ENCODE results near the gene GGTLC2.
"Not testable (repeated sequence)": the region's sequence is repeated elsewhere in the genome, so short reads cannot be mapped to it uniquely, and the experiment has no call there.

GGTLC2 gene

DNA sequence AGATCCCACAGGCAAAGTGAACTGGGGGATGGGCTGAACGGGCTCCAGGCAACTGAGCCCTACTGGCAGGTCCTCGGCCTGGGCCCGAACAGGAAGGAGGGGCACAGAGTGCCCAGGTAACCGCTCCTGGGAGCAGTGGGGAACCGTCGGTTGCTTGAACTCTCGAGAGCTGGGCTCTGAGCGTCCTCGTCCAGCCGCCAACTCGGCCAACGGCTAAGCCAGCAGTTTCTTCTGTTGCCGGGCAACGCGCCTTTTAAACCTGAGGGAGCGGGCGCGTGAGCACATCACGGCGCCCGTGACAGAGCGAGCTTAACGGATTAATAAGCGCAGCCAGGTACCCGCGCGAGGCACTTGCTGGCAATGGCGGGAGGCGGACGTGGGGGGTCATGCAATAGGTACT is at the start of gene GGTLC2:
Gene GGTLC2 (plus strand): TSS at position 301 of the 400 bp plus-strand sequence. CDS start 1,732 bp downstream, outside the sequence.
- DNase-seq: not testable (repeated sequence)

DNA sequence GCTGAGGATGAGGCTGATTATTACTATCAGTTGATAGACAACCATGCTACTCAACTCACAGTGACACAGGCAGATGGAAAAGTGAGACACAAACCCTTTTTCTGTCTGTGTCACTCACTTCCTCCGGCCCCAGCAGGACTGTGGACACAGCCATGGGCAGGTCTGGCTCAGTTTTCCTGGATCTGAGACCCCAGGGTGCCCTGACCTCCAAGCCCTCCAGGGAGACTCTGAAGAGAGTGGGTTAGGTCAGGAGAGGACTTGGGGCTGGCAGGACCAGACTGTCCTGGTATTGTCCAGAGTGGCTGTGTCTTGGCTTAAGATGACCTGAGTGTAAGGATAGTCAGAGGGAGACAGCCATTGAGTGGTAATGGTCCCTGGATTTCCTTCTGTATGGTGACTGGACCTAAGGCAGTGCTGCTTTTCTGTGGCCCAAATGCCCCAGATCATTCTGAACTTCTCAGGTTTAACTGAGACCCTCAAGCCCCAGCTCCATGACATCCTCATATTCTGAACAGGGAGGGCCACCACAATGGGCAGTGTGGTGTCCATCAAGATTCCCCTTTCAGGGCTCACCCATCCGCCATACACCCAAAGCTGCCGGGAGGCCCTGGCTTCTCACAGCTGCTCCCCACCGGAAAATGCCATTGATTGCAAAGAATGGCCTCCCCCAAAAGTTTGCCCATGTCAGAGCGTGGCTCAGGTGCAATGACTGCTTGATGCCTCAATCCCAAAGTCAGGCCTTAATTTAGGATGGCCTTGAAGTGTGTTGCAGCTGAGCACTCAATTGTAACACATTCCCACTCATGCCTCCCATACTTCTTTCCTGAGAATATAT is 49.2 kb upstream of the GGTLC2 start:
- no peak for DNase-seq

DNA sequence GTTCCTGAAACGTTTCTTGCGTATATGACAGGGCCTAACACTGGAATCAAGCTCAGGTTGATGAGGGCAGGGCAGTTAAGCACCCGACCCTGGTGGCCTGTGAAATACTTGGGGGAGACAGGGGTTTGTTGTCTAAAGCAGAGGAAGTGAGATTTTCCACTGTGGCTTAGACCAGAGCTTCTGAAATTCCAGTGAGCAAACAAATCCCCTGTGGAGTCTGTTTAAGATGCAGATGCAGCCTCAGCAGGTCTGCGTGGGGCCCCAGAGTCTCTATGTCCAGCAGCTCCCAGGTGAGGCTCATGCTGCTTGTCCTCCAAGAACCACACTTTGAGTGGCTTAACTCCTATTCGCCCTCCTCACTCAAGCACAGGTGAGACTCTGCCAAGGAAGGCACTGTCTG is 46.3 kb upstream of the GGTLC2 start:
- no peak for DNase-seq

DNA sequence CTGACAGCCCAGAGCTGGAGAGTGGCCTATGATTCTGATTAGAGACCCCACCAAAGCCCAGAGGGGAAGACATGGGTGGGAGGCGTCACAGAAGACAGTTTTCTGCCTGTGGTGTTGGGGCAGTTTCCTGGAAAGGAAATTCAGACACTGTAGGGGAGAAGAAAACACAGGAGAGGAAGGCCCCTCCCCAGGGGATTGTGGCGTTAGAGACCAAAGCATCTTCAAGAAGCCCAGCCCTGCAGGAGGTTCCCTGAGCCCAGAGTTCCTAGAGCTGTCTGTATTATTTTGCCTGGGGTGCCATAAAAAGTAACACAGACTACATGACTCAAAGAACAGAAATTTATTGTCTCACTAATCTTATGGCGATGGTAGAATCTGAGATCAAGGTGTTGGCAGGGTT is 45.2 kb upstream of the GGTLC2 start:
- DNase-seq: no peak

DNA sequence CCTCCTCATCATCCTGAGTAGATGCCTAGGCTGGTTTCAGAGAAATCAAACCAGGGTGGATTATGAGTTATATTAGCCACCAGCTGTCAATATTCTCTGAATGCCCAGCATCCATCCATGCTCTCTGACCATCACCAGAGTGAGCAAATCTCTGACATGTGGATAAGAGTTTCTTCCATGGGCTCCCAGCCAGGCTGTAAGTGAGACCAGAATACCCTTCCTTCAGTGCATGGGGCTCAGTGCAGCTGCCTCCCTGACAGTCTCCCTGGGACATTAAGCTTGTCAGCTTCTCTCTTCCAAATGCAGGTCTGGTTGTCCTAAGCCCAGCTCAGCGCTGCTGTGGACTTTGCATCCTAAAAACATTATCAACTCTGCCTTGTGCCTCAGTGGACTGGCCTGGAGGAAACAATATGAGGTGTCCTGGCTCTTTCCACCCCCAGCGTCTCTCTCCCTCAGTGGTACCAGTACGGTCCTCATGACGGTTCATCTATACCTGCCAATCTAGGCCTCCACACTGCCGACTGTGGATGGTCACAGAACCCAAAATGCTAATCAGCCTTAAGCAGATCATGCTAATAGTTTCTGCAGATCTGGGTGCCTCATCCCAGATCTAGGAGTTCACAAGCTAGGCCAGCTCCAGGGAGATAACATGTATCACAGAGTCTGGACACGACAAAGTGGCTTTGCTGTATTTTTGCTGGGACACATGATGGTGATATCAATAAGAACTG is 43.7 kb upstream of the GGTLC2 start:
- DNase-seq: no peak

DNA sequence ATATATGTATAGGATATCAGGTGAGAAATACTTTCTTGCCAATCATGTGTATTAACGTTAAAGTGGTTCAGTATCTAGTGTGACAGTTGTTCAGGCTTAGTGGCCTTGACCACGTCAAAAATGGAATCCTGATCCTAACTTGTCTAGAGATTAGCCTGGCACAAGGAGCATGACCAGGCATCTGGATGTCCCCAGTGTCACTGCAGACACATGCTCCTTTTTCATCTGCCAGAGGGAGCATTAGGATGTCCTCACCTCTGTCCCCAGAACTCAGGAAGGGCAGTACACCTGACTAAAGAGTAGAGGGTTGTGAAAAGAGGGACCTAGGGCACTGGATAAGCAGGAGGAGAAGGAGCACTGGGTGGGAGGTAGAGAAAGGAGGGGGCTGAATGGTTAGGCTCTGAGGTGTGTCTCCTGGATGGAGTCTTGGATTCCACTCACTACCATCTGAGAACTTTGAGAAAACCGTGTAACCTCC is 40.9 kb upstream of the GGTLC2 start:
- no peak for DNase-seq

DNA sequence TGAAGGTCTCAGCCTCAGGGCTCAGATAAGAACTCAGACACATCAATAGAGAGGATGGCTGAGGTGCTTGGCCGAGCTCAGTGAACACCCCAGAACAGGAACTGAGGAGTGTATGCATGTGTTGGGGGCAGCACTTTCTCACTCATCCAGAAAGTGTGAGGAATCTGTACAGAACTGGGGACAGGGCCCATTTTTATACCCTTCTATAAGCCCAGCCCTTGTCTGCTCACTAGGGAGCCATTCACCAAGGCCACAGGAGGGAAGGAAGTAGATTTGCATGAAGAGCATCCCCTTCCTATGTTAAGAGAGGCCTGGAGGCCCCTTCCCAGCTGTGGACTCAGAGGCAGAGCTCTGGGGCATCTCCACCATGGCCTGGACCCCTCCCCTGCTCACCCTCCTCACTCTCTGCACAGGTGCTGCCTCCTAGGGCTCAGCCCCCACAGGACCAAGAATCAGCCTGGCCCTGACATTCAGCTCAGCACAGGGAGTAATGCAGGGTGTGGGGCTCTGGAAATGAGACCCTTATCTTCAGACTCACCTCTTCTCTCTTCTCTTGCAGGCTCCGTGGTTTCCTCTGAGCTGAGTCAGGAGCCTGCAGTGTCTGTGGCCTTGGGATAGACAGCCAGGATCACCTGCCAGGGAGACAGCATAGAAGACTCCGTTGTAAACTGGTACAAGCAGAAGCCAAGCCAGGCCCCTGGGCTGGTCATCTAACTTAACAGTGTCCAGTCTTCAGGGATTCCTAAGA is 39.9 kb upstream of the GGTLC2 start:
- DNase-seq: no peak

DNA sequence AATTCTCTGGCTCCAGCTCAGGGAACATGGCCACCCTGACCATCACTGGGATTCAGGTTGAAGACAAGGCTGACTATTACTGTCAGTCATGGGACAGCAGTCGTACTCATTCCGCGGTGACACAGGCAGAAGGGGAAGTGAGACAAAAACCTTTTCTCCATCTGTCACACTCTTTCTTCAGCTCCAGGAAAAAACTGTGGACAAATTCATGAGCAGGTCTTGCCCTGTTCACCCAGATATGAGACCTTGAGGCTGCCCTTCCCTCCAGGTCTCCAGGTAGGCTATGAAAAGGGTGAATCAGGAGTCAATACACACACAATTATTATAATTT is 39.4 kb upstream of the GGTLC2 start:
- no peak for DNase-seq

DNA sequence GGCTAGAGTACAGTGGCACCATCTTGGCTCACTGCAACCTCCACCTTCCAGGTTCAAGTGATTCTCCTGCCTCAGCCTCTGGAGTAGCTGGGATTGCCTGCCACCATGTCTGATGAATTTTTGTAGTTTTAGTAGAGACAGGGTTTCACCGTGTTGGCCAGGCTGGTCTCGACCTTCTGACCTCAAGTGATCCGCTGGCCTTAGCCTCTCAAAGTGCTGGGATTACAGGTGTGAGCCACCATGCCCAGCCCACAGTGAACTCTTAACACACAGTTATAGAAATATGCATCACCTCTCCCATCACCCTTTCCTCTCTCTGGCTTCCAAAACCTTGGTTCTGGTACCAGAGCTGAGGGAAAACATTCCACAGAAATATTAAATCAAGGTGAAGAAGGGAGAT is 36.4 kb upstream of the GGTLC2 start:
- DNase-seq: not testable (repeated sequence)

DNA sequence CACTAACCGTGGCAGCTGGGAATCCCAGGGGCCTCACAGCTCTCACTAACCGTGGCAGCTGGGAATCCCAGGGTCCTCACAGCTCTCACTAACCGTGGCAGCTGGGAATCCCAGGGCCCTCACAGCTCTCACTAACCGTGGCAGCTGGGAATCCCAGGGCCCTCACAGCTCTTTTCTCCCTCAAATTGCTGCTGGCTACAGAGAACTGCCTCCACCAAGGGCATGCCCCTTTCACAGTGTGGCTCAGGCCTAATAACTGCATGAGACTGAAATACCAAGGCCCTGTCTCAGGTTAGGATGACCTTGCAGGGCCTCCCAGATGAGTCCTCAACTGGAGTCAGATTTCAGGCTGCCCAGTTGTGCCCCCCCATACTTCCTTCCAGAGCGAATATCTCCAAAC is 35.1 kb upstream of the GGTLC2 start:
- no peak for DNase-seq

DNA sequence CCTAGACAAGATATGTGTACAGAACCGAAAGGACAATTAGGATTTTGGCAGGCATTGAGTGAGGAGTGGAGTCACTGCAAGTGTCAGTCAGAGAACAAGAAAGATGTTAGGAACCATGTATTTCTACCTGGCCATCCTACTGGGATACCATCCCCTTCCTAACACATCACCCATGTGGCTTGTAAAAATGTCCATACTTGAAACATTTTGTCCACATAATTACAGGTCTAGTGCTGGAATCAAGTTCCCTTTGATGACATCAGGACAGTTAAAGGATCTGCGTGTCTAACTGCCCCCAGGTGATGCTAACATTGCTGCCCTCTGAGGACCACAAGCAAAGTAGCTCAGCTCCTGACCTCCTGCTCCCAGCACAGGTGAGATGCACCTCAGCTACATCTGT is 31.9 kb upstream of the GGTLC2 start:
- no peak for DNase-seq

DNA sequence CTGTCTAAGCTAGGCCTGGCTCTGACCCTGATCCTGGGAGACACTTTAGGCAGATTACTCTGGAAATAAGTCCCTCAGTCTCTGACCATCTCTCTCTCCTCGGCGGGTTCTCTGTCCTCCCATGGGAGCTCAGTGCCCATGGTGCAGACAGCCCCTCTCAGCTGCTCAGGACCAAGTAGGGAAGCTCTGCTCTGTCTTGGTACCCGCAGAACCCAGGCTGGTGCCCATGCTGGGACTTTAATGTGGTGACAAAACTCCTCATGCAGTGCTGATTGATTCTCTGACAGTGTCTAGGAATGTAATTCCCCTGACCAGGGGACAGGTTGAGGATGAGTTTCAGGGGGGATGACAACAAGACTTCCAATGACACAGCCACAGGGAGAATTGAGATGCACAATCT is 30.3 kb upstream of the GGTLC2 start:
- DNase-seq: no peak

DNA sequence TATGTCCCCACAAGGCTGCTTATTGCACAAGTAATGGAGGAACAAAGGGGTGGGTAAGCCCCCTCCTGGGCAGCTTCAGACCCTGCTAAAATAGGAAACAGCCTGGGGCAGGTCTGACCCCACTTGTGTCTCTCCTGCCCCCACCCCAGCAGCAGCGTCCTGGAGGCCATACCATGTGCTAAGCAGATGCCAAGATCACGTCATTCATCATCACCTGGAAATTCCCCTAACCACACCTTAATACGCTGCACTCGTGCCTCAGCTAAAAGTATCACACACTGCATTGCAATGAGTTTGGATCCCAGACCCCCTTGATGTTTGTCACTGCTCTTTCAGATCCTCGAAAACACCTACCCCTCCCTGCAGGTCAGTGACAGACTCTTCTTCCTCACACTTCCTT is 27.8 kb upstream of the GGTLC2 start:
- no peak for DNase-seq

DNA sequence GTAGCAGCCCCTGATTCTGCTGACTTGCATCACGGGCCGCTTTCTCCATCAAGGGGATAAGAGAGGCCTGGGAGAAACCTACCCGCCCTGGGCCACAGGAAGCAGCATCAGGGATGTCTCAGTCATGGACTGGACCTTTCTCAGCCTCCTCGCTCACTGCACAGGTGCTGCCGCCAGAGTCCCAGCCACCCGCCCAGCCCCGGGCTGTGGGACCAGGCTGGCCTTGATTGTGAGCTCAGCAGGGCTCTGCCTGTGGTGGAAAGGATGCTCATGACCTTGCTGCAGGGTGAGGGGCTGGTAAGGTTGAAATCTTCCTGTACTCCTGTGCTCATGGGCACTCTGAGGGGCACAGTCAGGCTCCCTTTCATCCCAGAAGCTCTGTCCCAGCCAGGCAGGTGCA is 26.0 kb upstream of the GGTLC2 start:
- no peak for DNase-seq

DNA sequence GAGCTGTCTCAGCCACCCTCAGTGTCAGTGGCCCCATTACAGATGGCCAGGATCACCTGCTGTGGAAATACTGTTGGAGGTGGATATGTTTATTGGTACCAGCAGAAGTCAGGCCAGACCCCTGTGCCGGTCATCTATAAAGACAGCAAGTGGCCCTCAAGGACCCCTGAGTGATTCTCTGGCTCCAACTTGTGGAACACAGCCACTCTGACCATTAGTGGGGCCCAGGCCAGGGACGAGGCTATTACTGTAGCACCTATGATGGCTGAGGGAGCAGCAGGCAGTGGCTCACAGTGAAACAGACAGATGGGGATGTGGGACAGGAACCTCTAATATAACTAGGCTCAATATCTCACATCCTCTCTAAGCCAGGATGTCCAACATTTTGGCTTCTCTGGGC is 25.5 kb upstream of the GGTLC2 start:
- DNase-seq: no peak

DNA sequence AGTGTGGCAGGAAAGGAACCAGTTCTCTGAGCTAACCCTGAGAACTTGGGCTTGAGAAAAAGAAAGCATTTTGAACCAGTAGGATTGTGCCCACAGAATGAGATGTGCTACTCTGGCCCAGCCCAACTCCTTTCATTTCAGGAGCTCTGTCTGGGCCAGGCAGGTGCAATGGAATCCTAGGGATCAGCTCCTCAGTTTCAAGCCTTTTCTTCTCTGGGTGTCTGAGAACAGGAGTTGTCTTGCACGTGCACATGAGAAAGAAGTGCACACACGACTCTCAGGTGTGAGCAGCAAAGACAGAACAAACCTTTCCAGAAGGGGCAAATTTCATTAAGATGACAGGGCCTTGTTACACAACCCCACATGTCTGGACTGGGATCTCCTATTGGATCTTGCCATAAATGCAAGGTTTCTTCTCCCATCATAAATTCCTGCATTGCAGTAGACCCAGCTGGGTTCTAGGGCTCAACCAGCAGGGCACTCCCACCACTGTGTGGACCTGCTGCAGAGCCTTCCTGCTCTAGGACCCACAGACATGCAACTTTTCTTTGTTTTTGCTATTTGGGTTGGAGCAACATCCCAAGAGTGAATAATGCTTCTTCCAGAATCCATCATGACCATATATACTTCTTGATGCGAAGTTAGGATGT is 24.5 kb upstream of the GGTLC2 start:
- DNase-seq: no peak

DNA sequence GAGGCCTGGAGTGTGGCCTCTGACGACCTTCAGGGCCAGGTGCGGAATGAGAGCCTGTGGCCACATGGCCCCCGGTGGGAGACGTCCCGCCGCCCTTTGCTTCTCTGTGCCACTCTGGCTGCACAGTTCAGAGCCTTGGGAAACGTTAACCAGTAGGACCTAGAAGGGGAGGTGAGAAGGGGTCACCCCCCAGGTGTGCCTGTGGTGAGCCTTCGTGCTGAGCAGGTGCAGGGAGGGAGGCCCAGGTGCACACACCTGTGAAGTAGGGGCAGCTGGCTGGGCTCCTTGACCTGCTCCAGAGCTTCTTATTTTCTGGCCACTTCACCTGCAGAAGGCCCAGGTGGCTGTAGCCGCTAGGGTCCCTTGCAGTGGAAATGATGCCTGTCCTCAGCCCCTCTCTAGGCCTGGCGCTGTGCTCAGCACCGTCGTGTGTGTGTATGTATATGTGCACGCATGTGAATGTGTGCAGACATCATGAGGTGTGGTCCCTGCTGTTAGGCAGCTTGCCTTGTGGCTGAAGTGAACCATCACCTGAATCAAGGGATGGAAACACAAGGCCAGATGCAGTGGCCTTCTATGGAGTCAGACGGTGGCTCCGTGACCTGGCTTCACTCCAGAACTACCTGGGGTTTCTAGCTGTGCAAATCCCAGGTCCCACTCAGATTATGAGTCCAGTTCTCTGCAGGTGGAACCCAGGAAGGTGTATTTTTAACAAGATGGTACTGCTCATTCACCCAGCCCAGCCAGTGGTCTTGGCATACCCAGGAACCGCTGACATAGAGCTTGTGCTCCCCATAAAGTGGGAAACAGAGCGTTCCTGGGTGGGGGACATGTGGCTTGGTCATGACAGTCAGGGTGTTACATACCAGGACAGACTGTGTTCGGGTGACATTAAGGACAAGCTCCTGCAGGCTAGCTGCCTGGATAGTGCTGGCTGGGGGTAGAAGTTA is 15.6 kb upstream of the GGTLC2 start:
- DNase-seq: not testable (repeated sequence)

DNA sequence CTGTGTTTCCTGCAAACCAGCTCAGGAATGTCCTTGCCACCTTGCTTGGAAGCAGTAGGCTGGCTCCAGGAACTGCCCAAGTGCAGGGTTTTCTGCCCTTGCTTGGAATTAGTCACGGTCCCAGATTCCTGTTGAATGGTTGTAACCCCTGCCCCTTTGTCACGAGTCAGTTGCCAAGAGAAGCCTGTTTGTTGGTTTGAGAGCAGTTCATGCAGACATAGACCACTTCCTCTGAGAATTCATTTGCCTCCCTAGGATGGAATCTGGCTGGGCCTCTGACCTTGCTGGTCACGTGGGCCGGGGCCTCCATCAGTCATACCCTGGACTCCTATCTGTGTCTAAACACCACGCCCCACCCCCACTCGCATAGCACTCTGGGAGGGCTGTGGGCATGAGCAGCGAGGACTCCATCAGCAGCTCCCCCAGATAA is 13.2 kb upstream of the GGTLC2 start:
- not testable (repeated sequence) for DNase-seq

DNA sequence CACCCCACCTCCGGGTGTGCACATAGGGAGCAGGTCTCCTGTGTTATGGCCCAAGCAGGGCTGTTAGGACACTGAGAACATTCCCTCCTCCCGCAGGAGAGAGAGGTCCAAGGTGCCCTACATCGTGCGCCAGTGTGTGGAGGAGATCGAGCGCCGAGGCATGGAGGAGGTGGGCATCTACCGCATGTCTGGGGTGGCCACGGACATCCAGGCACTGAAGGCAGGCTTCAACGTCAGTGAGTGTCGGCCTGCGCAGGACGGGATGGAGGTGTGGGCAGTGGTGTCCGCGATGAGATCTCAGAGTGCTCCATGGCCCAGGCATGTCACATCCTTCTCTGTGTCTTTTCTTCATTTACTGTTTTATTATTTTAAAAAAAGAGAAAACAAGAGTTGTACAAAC is 12.2 kb upstream of the GGTLC2 start:
- DNase-seq: not testable (repeated sequence)

DNA sequence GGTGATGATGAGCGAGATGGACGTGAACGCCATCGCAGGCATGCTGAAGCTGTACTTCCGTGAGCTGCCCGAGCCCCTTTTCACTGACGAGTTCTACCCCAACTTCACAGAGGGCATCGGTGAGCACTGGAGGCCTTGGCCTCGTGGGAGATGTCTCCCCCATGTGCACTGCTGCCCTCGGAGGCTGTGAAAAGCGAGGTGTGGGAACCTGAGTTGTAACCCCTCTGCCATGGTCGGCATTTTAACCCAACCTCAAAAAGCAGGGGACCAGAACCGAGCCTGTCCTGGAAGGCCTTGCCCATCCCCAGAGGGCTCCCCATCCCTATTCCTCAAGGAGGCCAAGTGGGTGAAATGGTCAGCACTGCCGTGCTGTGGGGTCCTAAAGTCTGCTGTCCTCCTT is 10.9 kb upstream of the GGTLC2 start:
- not testable (repeated sequence) for DNase-seq

DNA sequence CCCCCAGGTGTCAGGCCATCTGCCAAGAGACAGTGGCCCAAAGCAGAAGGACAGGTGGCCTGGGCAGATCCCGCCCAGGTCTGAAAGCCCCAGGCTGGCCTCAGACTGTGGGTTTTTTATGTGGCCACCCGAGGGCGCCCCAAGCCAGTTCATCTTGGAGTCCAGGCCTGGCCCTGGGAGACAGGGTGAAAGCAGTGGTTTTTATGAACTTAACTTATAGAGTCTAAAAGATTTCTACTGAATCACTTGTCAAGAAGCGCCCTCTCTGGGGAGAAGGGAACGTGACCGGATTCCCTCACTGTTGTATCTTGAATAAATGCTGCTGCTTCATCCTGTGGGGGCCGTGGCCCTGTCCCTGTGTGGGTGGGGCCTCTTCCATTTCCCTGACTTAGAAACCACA is 8.2 kb upstream of the GGTLC2 start:
- DNase-seq: not testable (repeated sequence)

DNA sequence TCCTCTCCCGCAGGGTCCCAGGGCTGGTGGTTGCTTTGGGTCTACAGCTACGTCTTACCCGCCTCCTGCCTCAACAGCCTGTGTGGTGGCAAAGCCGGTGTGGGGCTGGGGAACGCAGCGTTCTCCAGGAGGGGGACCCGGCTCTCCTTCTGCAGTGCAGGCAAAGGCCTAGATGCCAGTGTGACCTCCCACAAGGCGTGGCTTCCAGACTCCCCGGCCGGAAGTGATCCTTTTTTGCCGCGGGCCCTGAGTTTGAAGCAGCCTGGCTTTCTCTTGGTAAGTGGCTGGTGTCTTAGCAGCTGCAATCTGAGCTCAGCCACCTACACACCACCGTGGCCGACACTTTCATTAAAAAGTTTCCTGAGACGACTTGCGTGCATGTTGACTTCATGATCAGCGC is 6.1 kb upstream of the GGTLC2 start:
- not testable (repeated sequence) for DNase-seq

All from activated CD8-positive, alpha-beta memory T cell treated with anti-CD3 and anti-CD28 coated beads for 24 hours (primary cell).